Loucy (cell line): ENCODE measurements around the gene TTLL12.

Source experiments
- CTCF ChIP-seq: fragments of 200-600 bp; sonication (generic); conservative IDR thresholded peaks from 2 replicates; pipeline ENCODE4 v1.5.1; 2014; ENCODE audit warnings: mild to moderate bottlenecking, antibody characterized with exemption, low read length
- EZH2phosphoT487 ChIP-seq: fragments of 200-600 bp; IDR thresholded peaks from 2 replicates; pipeline ENCODE4 v1.6.1; 2018; ENCODE audit warnings: antibody characterized with exemption, mild to moderate bottlenecking, moderate library complexity, borderline replicate concordance

GRCh38 chr22:43170131-43170480 lies 16.8 kb downstream of the TTLL12 start:
- no peak for TF ChIP-seq CTCF
- no peak for TF ChIP-seq EZH2phosphoT487
